GM23338 (cell line): ENCODE measurements around the gene CCRL2. TPM values are rescaled to one million over a fixed set of nuclear protein-coding genes. Genes with fewer than 3 reads are reported as not detected.

Source experiments
- ATAC-seq: fragments of 200-7000 bp; cut with Tn5 transposase; 3 replicates; pipeline ENCODE4 v1.9.1; 2020
- DNase-seq: peaks from one replicate; pipeline ENCODE4 v3.0.0-alpha.2; 2015; ENCODE audit warnings: low spot score
- H2AFZ ChIP-seq: fragments of 200-600 bp; sonication (generic); 2 replicates; pipeline ENCODE4 v1.8.0; 2016; ENCODE audit warnings: antibody characterized with exemption, mild to moderate bottlenecking, moderate library complexity
- H3F3A ChIP-seq: fragments of 200-600 bp; sonication (generic); replicated peaks from 2 replicates; pipeline ENCODE4 v1.8.0; 2017; ENCODE audit warnings: antibody characterized with exemption, mixed run types, low read depth
- H3K27ac ChIP-seq: fragments of 200-600 bp; sonication (generic); 2 replicates; pipeline ENCODE4 v1.6.1; 2016; ENCODE audit warnings: low read depth
- H3K27me3 ChIP-seq: fragments of 200-600 bp; sonication (generic); 2 replicates; pipeline ENCODE4 v1.8.0; 2016; ENCODE audit warnings: mild to moderate bottlenecking, mixed run types, moderate library complexity; ENCODE audit not compliant: insufficient read depth
- H3K36me3 ChIP-seq: fragments of 200-600 bp; sonication (generic); 2 replicates; pipeline ENCODE4 v1.8.0; 2016; ENCODE audit warnings: mild to moderate bottlenecking; ENCODE audit not compliant: insufficient read depth
- H3K4me1 ChIP-seq: fragments of 200-600 bp; sonication (generic); 2 replicates; pipeline ENCODE4 v1.8.0; 2016; ENCODE audit warnings: mild to moderate bottlenecking, moderate library complexity; ENCODE audit not compliant: insufficient read depth
- H3K4me2 ChIP-seq: fragments of 200-600 bp; sonication (generic); 2 replicates; pipeline ENCODE4 v1.7.1; 2017; ENCODE audit warnings: mixed run types
- H3K4me3 ChIP-seq: fragments of 200-600 bp; sonication (generic); 2 replicates; pipeline ENCODE4 v1.6.1; 2016; ENCODE audit warnings: mixed run types
- H3K79me2 ChIP-seq: fragments of 200-600 bp; sonication (generic); replicated peaks from 2 replicates; pipeline ENCODE4 v1.8.0; 2017; ENCODE audit warnings: mild to moderate bottlenecking; ENCODE audit not compliant: insufficient read depth
- H3K9me2 ChIP-seq: fragments of 200-600 bp; sonication (generic); 2 replicates; pipeline ENCODE4 v1.8.0; 2017; ENCODE audit not compliant: insufficient read depth
- H4K20me1 ChIP-seq: fragments of 200-600 bp; sonication (generic); replicated peaks from 2 replicates; pipeline ENCODE4 v1.8.0; 2017; ENCODE audit warnings: mild to moderate bottlenecking; ENCODE audit not compliant: insufficient read depth
- H3K27ac Mint-ChIP-seq: 2 replicates; pipeline ENCODE4 v1.8.0; 2020; ENCODE audit warnings: inconsistent platforms, mild to moderate bottlenecking, moderate library complexity, mixed read lengths
- H3K27me3 Mint-ChIP-seq: 3 replicates; pipeline ENCODE4 v1.8.0; 2022; ENCODE audit warnings: low read depth, mild to moderate bottlenecking, moderate library complexity, mixed read lengths, inconsistent platforms; ENCODE audit not compliant: insufficient read depth, poor library complexity
- H3K36me3 Mint-ChIP-seq: 3 replicates; pipeline ENCODE4 v1.8.0; 2021; ENCODE audit warnings: low read depth, mild to moderate bottlenecking, inconsistent platforms, moderate library complexity, mixed read lengths
- H3K4me1 Mint-ChIP-seq: 3 replicates; pipeline ENCODE4 v1.8.0; 2020; ENCODE audit warnings: mild to moderate bottlenecking, inconsistent platforms, mixed read lengths
- H3K4me3 Mint-ChIP-seq: 3 replicates; pipeline ENCODE4 v1.8.0; 2021; ENCODE audit warnings: moderate library complexity, mild to moderate bottlenecking, inconsistent platforms, mixed read lengths
- H3K9me3 Mint-ChIP-seq: 3 replicates; pipeline ENCODE4 v1.8.0; 2020; ENCODE audit warnings: moderate library complexity, mild to moderate bottlenecking, inconsistent platforms, mixed read lengths
- CTCF ChIP-seq, 2 experiments: fragments of 200-600 bp in 1 of 2; sonication (generic) in 1 of 2; conservative IDR thresholded peaks; 2 replicates each; pipeline versions ENCODE4 v1.5.1 to v1.6.1; 2016 to 2017; ENCODE audit warnings: antibody characterized with exemption in 2 of 2, low read depth in 2 of 2, mild to moderate bottlenecking in 2 of 2, moderate library complexity in 1 of 2
- ETS1 ChIP-seq: IDR thresholded peaks from 2 replicates; pipeline ENCODE4 v1.6.1; 2016; ENCODE audit warnings: antibody characterized with exemption
- EZH2 ChIP-seq: fragments of 200-600 bp; sonication (generic); IDR thresholded peaks from one replicate; pipeline ENCODE4 v1.8.0; 2017; ENCODE audit warnings: antibody characterized with exemption, mild to moderate bottlenecking, low read depth; ENCODE audit not compliant: unreplicated experiment
- NANOG ChIP-seq: IDR thresholded peaks from 2 replicates; pipeline ENCODE4 v1.6.1; 2016; ENCODE audit warnings: antibody characterized with exemption, borderline replicate concordance
- POLR2AphosphoS5 ChIP-seq: IDR thresholded peaks from 2 replicates; pipeline ENCODE4 v1.6.1; 2016; ENCODE audit warnings: antibody characterized with exemption, low read depth
- REST ChIP-seq: IDR thresholded peaks from one replicate; pipeline ENCODE4 v1.6.1; 2018; ENCODE audit warnings: antibody characterized with exemption; ENCODE audit not compliant: unreplicated experiment
- STAT1 ChIP-seq: IDR thresholded peaks from one replicate; pipeline ENCODE4 v1.6.1; 2016; ENCODE audit warnings: antibody characterized with exemption; ENCODE audit not compliant: unreplicated experiment
- ZNF114 ChIP-seq: fragments of 250-450 bp; sonication (Bioruptor Pico); IDR thresholded peaks from 2 replicates; pipeline ENCODE4 v1.5.0; 2020; ENCODE audit warnings: mild to moderate bottlenecking, moderate library complexity
- polyA plus RNA-seq: library from polyadenylated mRNA; unstranded; fragments of >200 nt; fragmentation: Nextera tagmentation; extraction: Ambion mirVana; gene quantifications from 2 replicates; pipeline ENCODE4 v1.2.1, GENCODE V29; 2016
- total RNA-seq: library from RNA; depleted of rRNA; stranded (reverse); fragments of >200 nt; shearing (Covaris generic); gene quantifications from 2 replicates; pipeline ENCODE4 v1.2.3, GENCODE V29; 2014

Gene CCRL2
- total and polyA plus RNA-seq, 2 experiments from 2014 or later, result not detected

- TF ChIP-seq REST (no peak), NANOG (no peak), POLR2AphosphoS5 (no peak), ETS1 (no peak), ZNF114 (no peak)
Measured at GRCh38 chr3:46375218-46375617, 31.8 kb upstream of the CCRL2 start (continued).

- no peak overlapping the region for H3K4me3 ChIP-seq
- H3K79me2 ChIP-seq, result no peaks in the 10 kb centered on the region
- Mint-ChIP-seq H3K4me1 (peaks cover 26% of the 10 kb centered on the region), H3K27me3 (peaks cover 2% of the 10 kb centered on the region), H3K4me3 (no peak overlapping the region), H3K36me3 (no peaks in the 10 kb centered on the region; the same call in 2 of the 3 replicates), H3K27ac (no peak overlapping the region), H3K9me3 (peaks cover 2% of the 10 kb centered on the region; the same call in 2 of the 3 replicates)
- no peak overlapping the region for H3K27ac ChIP-seq
- H2AFZ ChIP-seq, result no peak overlapping the region
- no peaks in the 10 kb centered on the region for H3K9me2 ChIP-seq
- peak overlapping the region; percentile 65 for H3K4me2 ChIP-seq
- H3K4me1 ChIP-seq, result peaks cover 18% of the 10 kb centered on the region
- DNase-seq, result no peak
- H4K20me1 ChIP-seq, result no peaks in the 10 kb centered on the region; the same call in none of the 2 replicates
- H3F3A ChIP-seq, result no peaks in the 10 kb centered on the region
- no peaks in the 10 kb centered on the region for H3K27me3 ChIP-seq
- no peak for TF ChIP-seq STAT1
- no peak for TF ChIP-seq EZH2
- ATAC-seq, result no peak
- H3K36me3 ChIP-seq, result no peaks in the 10 kb centered on the region
Measured at GRCh38 chr3:46375814-46376213, 31.2 kb upstream of the CCRL2 start.

GRCh38 chr3:46378426-46378942, 28.6 kb upstream of the CCRL2 start:
- Histone ChIP-seq H3K27ac (no peak overlapping the region), H3K4me3 (no peak overlapping the region), H4K20me1 (no peaks in the 10 kb centered on the region; the same call in none of the 2 replicates), H3K9me2 (no peaks in the 10 kb centered on the region), H3F3A (no peaks in the 10 kb centered on the region), H3K27me3 (no peaks in the 10 kb centered on the region), H3K36me3 (no peaks in the 10 kb centered on the region), H2AFZ (no peak overlapping the region), H3K4me2 (no peak overlapping the region), H3K4me1 (peaks cover 21% of the 10 kb centered on the region), H3K79me2 (no peaks in the 10 kb centered on the region)
- no peak overlapping the region for H3K27ac Mint-ChIP-seq
- peaks cover 35% of the 10 kb centered on the region for H3K4me1 Mint-ChIP-seq
- H3K27me3 Mint-ChIP-seq, result peaks cover 2% of the 10 kb centered on the region
- DNase-seq (peak; percentile 84), ATAC-seq (peak; percentile 84)
- H3K36me3 Mint-ChIP-seq, result no peaks in the 10 kb centered on the region; the same call in 2 of the 3 replicates
- H3K9me3 Mint-ChIP-seq, result peaks cover 2% of the 10 kb centered on the region; the same call in 2 of the 3 replicates
- H3K4me3 Mint-ChIP-seq, result no peak overlapping the region
- no peak for TF ChIP-seq EZH2
- no peak for TF ChIP-seq ZNF114
- TF ChIP-seq CTCF (conservative IDR thresholded peaks at IDR 0.05; ENCODE audit: low read depth in 2 of 2), result peak; percentile 85 to 87
